Breast epithelium (tissue), 3 donors: ENCODE data around the gene CDH4.

ENCODE experiments used
- POLR2A ChIP-seq: fragments of 450-650 bp; IDR thresholded peaks from one replicate; pipeline ENCODE4 v1.6.1; 2016; ENCODE audit warnings: antibody characterized with exemption, mild to moderate bottlenecking, moderate library complexity
- TF ChIP-seq, protein P1 (sequence below), 3 donors: fragments of 450-650 bp; IDR thresholded peaks; one replicate each; pipeline ENCODE4 v1.5.1; 2016 to 2017; ENCODE audit warnings: antibody characterized with exemption in 3 of 3, mild to moderate bottlenecking in 3 of 3, moderate library complexity in 3 of 3

DNA sequence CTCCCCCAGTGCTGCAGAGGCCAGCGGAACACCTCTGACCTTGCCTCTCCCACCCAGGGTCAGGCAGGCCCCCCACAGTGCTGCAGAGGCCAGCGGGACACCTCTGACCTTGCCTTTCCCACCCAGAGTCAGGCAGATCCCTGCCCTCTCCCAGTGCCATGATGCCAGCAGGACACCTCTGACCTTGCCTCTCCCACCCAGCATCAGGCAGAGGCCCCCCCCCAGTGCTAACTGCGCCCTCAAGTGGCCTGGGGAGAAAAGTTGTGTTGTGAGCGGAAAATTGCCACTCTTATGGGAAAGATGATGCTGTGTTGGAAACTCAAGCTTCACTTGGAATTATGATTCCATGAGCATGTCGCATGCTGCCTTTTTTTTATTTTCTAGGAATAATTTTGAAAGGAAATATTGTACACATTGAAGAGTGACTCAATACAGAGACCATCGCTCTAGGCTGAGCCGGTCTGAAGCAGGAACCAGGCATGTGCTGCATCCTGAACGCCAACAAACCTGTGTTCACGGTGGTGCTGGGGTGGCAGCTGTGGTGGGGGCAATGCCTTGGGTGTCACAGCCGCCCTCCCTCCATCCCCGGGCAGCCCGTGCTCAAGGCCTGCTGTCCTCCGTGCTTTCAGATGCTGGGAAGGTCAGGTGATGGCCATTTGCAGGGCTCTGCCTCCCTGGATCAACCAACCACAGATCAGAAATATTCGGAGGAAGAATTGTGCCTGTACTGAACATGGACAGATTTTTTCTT lies 98.6 kb downstream of the CDH4 start:
- no peak for TF ChIP-seq POLR2A
- TF ChIP-seq, protein P1, sequence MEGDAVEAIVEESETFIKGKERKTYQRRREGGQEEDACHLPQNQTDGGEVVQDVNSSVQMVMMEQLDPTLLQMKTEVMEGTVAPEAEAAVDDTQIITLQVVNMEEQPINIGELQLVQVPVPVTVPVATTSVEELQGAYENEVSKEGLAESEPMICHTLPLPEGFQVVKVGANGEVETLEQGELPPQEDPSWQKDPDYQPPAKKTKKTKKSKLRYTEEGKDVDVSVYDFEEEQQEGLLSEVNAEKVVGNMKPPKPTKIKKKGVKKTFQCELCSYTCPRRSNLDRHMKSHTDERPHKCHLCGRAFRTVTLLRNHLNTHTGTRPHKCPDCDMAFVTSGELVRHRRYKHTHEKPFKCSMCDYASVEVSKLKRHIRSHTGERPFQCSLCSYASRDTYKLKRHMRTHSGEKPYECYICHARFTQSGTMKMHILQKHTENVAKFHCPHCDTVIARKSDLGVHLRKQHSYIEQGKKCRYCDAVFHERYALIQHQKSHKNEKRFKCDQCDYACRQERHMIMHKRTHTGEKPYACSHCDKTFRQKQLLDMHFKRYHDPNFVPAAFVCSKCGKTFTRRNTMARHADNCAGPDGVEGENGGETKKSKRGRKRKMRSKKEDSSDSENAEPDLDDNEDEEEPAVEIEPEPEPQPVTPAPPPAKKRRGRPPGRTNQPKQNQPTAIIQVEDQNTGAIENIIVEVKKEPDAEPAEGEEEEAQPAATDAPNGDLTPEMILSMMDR (IDR thresholded peaks at IDR 0.05) = no peak
